IPS DF 4.7 (cell line): ENCODE results near the gene CHCHD4.

Source experiments
- DNase-seq: peaks from one replicate; pipeline ENCODE4 v3.0.0-alpha.2; 2013; ENCODE audit warnings: low spot score; ENCODE audit errors: extremely low read depth

The CHCHD4 gene

GRCh38 chr3:14124615-14125192 is at the start of gene CHCHD4, which contains the start of gene TMEM43:
Gene CHCHD4, minus strand, starts transcription at chr3:14124870. Its CDS starts 194 bp downstream, at chr3:14124676.
Gene TMEM43, plus strand, starts transcription at chr3:14125052. Its CDS starts 142 bp downstream, at chr3:14125194.
- peak; percentile 95 for DNase-seq

GRCh38 chr3:14172496-14172895 is 47.8 kb upstream of the CHCHD4 start:
- DNase-seq, result no peak

- no peak for DNase-seq
Observed at GRCh38 chr3:14170531-14171159, 46.0 kb upstream of the CHCHD4 start.

GRCh38 chr3:14169871-14170270 is 45.2 kb upstream of the CHCHD4 start:
- no peak for DNase-seq

- DNase-seq, result no peak
Observed at GRCh38 chr3:14169435-14169834, 44.8 kb upstream of the CHCHD4 start.

GRCh38 chr3:14166877-14167603 is 42.4 kb upstream of the CHCHD4 start:
- DNase-seq, result no peak

GRCh38 chr3:14162178-14162577 is 37.5 kb upstream of the CHCHD4 start:
- no peak for DNase-seq

- no peak for DNase-seq
Observed at GRCh38 chr3:14161282-14161681, 36.6 kb upstream of the CHCHD4 start.

GRCh38 chr3:14159426-14159825 is 34.8 kb upstream of the CHCHD4 start:
- no peak for DNase-seq

GRCh38 chr3:14158370-14158769 is 33.7 kb upstream of the CHCHD4 start:
- no peak for DNase-seq

- no peak for DNase-seq
Observed at GRCh38 chr3:14157951-14158350, 33.3 kb upstream of the CHCHD4 start.

- no peak for DNase-seq
Observed at GRCh38 chr3:14156843-14157561, 32.3 kb upstream of the CHCHD4 start.

- no peak for DNase-seq
Observed at GRCh38 chr3:14156201-14156600, 31.5 kb upstream of the CHCHD4 start.

- DNase-seq, result no peak
Observed at GRCh38 chr3:14154895-14155440, 30.3 kb upstream of the CHCHD4 start.

GRCh38 chr3:14154276-14154675 is 29.6 kb upstream of the CHCHD4 start:
- no peak for DNase-seq

- DNase-seq, result no peak
Observed at GRCh38 chr3:14153663-14154062, 29.0 kb upstream of the CHCHD4 start.

- DNase-seq, result no peak
Observed at GRCh38 chr3:14152963-14153355, 28.3 kb upstream of the CHCHD4 start.

GRCh38 chr3:14152233-14152962 is 27.7 kb upstream of the CHCHD4 start:
- DNase-seq, result no peak

GRCh38 chr3:14151471-14152083 is 26.9 kb upstream of the CHCHD4 start:
- no peak for DNase-seq

GRCh38 chr3:14150491-14151230 is 26.0 kb upstream of the CHCHD4 start:
- no peak for DNase-seq
